Keratinocyte (primary cell): Measurements from ENCODE around the gene FOXK1.

Experiments used
- CTCF ChIP-seq, 3 experiments: IDR thresholded peaks in 1 of 3; conservative IDR thresholded peaks in 1 of 3; optimal IDR thresholded peaks in 1 of 3; 2 replicates in 2 of 3; 3 replicates in 1 of 3; pipeline versions ENCODE3 to v1.5.1; 2011; ENCODE audit warnings: low read length in 3 of 3, mild to moderate bottlenecking in 3 of 3, moderate library complexity in 2 of 3, control low read depth in 1 of 3, inconsistent platforms in 1 of 3; ENCODE audit not compliant: insufficient read depth in 2 of 3; ENCODE audit errors: extremely low read depth in 1 of 3
- EZH2 ChIP-seq: IDR thresholded peaks from one replicate; pipeline ENCODE4 v1.6.1; 2012; ENCODE audit warnings: inconsistent platforms, mild to moderate bottlenecking, low read length, moderate library complexity

DNA sequence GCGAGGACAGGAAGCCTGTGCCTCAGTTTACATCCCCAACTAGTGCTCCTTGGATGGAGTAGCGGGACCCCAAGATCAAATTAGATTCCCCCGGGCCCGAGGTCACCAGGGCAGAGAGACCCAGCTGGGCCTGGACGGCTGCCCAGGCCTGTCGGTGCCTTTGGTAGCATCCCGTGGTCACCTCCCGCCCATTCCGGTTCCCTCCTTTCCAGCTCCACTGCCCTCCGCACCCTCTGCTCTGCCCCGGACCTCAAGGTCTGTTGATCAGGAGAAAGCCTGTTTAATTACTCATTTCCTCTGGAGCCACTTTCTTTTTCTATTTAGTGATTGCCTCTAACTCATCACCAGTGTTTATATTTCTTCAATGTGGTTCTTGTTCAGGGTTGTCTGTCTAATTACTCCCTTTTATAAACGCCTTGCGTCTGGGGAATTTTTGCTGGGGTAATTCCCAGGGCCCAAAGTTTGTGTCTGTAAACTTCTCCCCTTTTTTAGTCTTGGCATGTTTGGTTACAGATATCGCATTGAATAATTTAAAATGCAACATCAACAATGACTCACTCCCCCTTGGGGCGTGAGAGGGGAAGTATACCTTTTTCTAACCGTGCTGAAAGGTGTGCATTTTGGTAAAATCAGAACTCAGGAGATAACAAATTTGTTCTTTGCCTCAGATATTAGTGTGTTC, 1.9 kb downstream of the FOXK1 start:
- TF ChIP-seq CTCF (optimal IDR thresholded peaks at IDR 0.05 in 1 of 3, IDR thresholded peaks at IDR 0.05 in 1 of 3, conservative IDR thresholded peaks at IDR 0.05 in 1 of 3; ENCODE audit: extremely low read depth in 1 of 3, insufficient read depth in 2 of 3, low read length in 3 of 3) (no peak), EZH2 (no peak)
